Panc1 (cell line): ENCODE data around the gene GLG1. TPM values are rescaled to one million over a fixed set of nuclear protein-coding genes. Genes with fewer than 3 reads are reported as not detected.

Experiments used
- ATAC-seq: fragments of 200-7000 bp; cut with Tn5 transposase; 2 replicates; pipeline ENCODE4 v1.9.1; 2020; ENCODE audit warnings: mild to moderate bottlenecking, moderate library complexity
- BruUV-seq: library from RNA; stranded (reverse); fragments of 400-500 nt; replicated peaks from 2 replicates; lab custom pipeline; 2021; lab: Mats Ljungman, UMichigan
- CTCF ChIA-PET: fragments of 300-600 bp; sonication (Branson Sonifier 250); formaldehyde crosslinking; loops from one replicate; lab custom pipeline; 2022; ENCODE audit warnings: antibody characterized with exemption; lab: Charles Lee
- POLR2A ChIA-PET: fragments of 300-600 bp; sonication (Branson Sonifier 250); formaldehyde crosslinking; loops from one replicate; lab custom pipeline; 2022; ENCODE audit warnings: antibody characterized with exemption; lab: Charles Lee
- DNase-seq: peaks from one replicate; pipeline ENCODE4 v3.0.0-alpha.2; 2010; ENCODE audit warnings: low read depth, low spot score
- H3K27ac ChIP-seq: 2 replicates; pipeline ENCODE4 v1.5.1; 2011; ENCODE audit warnings: mild to moderate bottlenecking, low read length, inconsistent platforms
- H3K27me3 ChIP-seq: fragments of 200-500 bp; sonication (Bioruptor generic); 2 replicates; pipeline ENCODE4 v1.6.0; 2014; ENCODE audit warnings: low read length, inconsistent platforms; ENCODE audit not compliant: control insufficient read depth, insufficient read depth
- H3K36me3 ChIP-seq: fragments of 200-500 bp; sonication (Bioruptor generic); 2 replicates; pipeline ENCODE4 v1.5.1; 2014; ENCODE audit warnings: inconsistent platforms, mild to moderate bottlenecking, low read length, moderate library complexity; ENCODE audit not compliant: control insufficient read depth, insufficient read depth
- H3K4me1 ChIP-seq: 2 replicates; pipeline ENCODE4 v1.5.1; 2011; ENCODE audit warnings: inconsistent platforms, mild to moderate bottlenecking, low read length, moderate library complexity; ENCODE audit not compliant: control insufficient read depth, insufficient read depth
- H3K4me3 ChIP-seq, 2 experiments: 2 replicates each; pipeline ENCODE4 v1.5.1; 2011 to 2012; ENCODE audit warnings: low read depth in 2 of 2, low read length in 2 of 2, mild to moderate bottlenecking in 2 of 2, inconsistent platforms in 1 of 2, moderate library complexity in 1 of 2
- H3K9me3 ChIP-seq: fragments of 200-500 bp; sonication (Bioruptor generic); 2 replicates; pipeline ENCODE4 v1.5.1; 2014; ENCODE audit warnings: low read depth, mild to moderate bottlenecking, inconsistent platforms, low read length, moderate library complexity; ENCODE audit not compliant: control insufficient read depth, insufficient read depth
- POLR2AphosphoS5 ChIP-seq: IDR thresholded peaks from 2 replicates; pipeline ENCODE4 v1.6.1; 2012; ENCODE audit warnings: mild to moderate bottlenecking, low read depth, low read length, moderate library complexity
- SIN3A ChIP-seq: IDR thresholded peaks from 2 replicates; pipeline ENCODE4 v1.6.1; 2012; ENCODE audit warnings: low read depth, mild to moderate bottlenecking, low read length, moderate library complexity, borderline replicate concordance; ENCODE audit not compliant: insufficient read depth
- TCF7L2 ChIP-seq: IDR thresholded peaks from 2 replicates; pipeline ENCODE4 v1.6.1; 2011; ENCODE audit warnings: mild to moderate bottlenecking, low read depth, low read length, inconsistent platforms
- in situ Hi-C: cut with HindIII; loops from 2 replicates; pipeline ENCODE4 v1.10.0; 2016; ENCODE audit warnings: low sequenced_read_pairs, low pct_unique_long_range_greater_than_20kb
- intact Hi-C: fragments of 100-400 bp; cut with micrococcal nuclease; formaldehyde crosslinking; loops from one replicate; pipeline ENCODE4 v1.10.0; 2022; ENCODE audit not compliant: unreplicated experiment
- total RNA-seq: library from RNA; stranded (reverse); gene quantifications from one replicate; pipeline ENCODE4 v1.2.1, GENCODE V29; 2021; ENCODE audit not compliant: unreplicated experiment
- TF ChIP-seq, protein P1 (sequence below), 2 experiments: IDR thresholded peaks; 2 replicates each; pipeline ENCODE4 v1.6.1; 2011 to 2012; ENCODE audit warnings: low read depth in 2 of 2, control low read depth in 1 of 2, low read length in 1 of 2, mild to moderate bottlenecking in 1 of 2, moderate library complexity in 1 of 2; ENCODE audit not compliant: insufficient read depth in 1 of 2
- TF ChIP-seq, protein P2 (sequence below): fragments of 450-650 bp; IDR thresholded peaks from 2 replicates; pipeline ENCODE4 v1.5.1; 2017; ENCODE audit warnings: mild to moderate bottlenecking

GLG1 gene
- total RNA-seq, 1 experiment from 2014 or later, result 75.9 TPM

GRCh38 chr16:74633686-74634085 is 26.8 kb upstream of the GLG1 start:
- Histone ChIP-seq H3K27ac (no peak overlapping the region), H3K4me1 (no peaks in the 10 kb centered on the region), H3K27me3 (no peaks in the 10 kb centered on the region), H3K4me3 (no peak overlapping the region), H3K9me3 (no peaks in the 10 kb centered on the region), H3K36me3 (peaks cover 41% of the 10 kb centered on the region)
- no peak for DNase-seq
- no peak for ATAC-seq
- CTCF ChIA-PET, result no interaction called here
- TF ChIP-seq, protein P1, sequence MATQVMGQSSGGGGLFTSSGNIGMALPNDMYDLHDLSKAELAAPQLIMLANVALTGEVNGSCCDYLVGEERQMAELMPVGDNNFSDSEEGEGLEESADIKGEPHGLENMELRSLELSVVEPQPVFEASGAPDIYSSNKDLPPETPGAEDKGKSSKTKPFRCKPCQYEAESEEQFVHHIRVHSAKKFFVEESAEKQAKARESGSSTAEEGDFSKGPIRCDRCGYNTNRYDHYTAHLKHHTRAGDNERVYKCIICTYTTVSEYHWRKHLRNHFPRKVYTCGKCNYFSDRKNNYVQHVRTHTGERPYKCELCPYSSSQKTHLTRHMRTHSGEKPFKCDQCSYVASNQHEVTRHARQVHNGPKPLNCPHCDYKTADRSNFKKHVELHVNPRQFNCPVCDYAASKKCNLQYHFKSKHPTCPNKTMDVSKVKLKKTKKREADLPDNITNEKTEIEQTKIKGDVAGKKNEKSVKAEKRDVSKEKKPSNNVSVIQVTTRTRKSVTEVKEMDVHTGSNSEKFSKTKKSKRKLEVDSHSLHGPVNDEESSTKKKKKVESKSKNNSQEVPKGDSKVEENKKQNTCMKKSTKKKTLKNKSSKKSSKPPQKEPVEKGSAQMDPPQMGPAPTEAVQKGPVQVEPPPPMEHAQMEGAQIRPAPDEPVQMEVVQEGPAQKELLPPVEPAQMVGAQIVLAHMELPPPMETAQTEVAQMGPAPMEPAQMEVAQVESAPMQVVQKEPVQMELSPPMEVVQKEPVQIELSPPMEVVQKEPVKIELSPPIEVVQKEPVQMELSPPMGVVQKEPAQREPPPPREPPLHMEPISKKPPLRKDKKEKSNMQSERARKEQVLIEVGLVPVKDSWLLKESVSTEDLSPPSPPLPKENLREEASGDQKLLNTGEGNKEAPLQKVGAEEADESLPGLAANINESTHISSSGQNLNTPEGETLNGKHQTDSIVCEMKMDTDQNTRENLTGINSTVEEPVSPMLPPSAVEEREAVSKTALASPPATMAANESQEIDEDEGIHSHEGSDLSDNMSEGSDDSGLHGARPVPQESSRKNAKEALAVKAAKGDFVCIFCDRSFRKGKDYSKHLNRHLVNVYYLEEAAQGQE (IDR thresholded peaks at IDR 0.05; ENCODE audit: insufficient read depth in 1 of 2, low read depth in 2 of 2, low read length in 1 of 2), result no peak
- TF ChIP-seq, protein P2, sequence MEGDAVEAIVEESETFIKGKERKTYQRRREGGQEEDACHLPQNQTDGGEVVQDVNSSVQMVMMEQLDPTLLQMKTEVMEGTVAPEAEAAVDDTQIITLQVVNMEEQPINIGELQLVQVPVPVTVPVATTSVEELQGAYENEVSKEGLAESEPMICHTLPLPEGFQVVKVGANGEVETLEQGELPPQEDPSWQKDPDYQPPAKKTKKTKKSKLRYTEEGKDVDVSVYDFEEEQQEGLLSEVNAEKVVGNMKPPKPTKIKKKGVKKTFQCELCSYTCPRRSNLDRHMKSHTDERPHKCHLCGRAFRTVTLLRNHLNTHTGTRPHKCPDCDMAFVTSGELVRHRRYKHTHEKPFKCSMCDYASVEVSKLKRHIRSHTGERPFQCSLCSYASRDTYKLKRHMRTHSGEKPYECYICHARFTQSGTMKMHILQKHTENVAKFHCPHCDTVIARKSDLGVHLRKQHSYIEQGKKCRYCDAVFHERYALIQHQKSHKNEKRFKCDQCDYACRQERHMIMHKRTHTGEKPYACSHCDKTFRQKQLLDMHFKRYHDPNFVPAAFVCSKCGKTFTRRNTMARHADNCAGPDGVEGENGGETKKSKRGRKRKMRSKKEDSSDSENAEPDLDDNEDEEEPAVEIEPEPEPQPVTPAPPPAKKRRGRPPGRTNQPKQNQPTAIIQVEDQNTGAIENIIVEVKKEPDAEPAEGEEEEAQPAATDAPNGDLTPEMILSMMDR, result no peak
- TF ChIP-seq SIN3A (no peak), TCF7L2 (no peak), POLR2AphosphoS5 (no peak)
- intact Hi-C loops (no loop called here), in situ Hi-C loops (no loop called here)
- POLR2A ChIA-PET, result no interaction called here
- BruUV-seq, result no TSS peak

- in situ Hi-C loops (no loop called here), intact Hi-C loops (no loop called here)
- peaks cover 45% of the 10 kb centered on the region for H3K36me3 ChIP-seq
- ATAC-seq, result no peak
- H3K4me1 ChIP-seq, result no peaks in the 10 kb centered on the region
- no peak overlapping the region for H3K27ac ChIP-seq
- H3K27me3 ChIP-seq, result no peaks in the 10 kb centered on the region
- TF ChIP-seq SIN3A (no peak), TCF7L2 (no peak), POLR2AphosphoS5 (no peak)
- TF ChIP-seq, protein P2, result no peak
- TF ChIP-seq, protein P1 (IDR thresholded peaks at IDR 0.05; ENCODE audit: insufficient read depth in 1 of 2, low read depth in 2 of 2, low read length in 1 of 2), result no peak
- DNase-seq, result no peak
- ChIA-PET CTCF (no interaction called here), POLR2A (no interaction called here)
- H3K4me3 ChIP-seq, result no peak overlapping the region
- BruUV-seq, result no TSS peak
- H3K9me3 ChIP-seq, result no peaks in the 10 kb centered on the region
These were observed 20.7 kb upstream of the GLG1 start for GRCh38 chr16:74627506-74628220.
